ENCODE measurements around the gene SLCO6A1.
A peak's percentile ranks its signal among the peaks of the same experiment; 100 is the strongest.

The SLCO6A1 gene

GRCh38 chr5:102536323-102536928, 37.6 kb upstream of the SLCO6A1 start:
- Histone ChIP-seq H3K79me1 (replicated peaks; ENCODE audit: low read length, poor library complexity, severe bottlenecking) (no peaks in the 10 kb centered on the region), H3K4ac (ENCODE audit: low read depth in 1 of 2, low read length in 2 of 2) (no peak overlapping the region), H2BK5ac (ENCODE audit: low read depth, low read length, poor library complexity, severe bottlenecking) (no peak overlapping the region), H3K4me2 (ENCODE audit: low read length, poor library complexity, severe bottlenecking) (no peak overlapping the region), H3K23ac (ENCODE audit: low read length in 2 of 2) (no peak overlapping the region), H2AFZ (ENCODE audit: low read depth, low read length) (no peak overlapping the region), H3K4me3 (ENCODE audit: insufficient read depth in 1 of 2, low read depth in 1 of 2, low read length in 2 of 2) (no peak overlapping the region), H4K91ac (ENCODE audit: low read length) (no peak overlapping the region), H3K9ac (ENCODE audit: low read length) (no peak overlapping the region), H2BK15ac (ENCODE audit: low read depth, poor library complexity, severe bottlenecking) (no peak overlapping the region), H3K9me3 (ENCODE audit: control insufficient read depth, low read length) (peaks cover 5% of the 10 kb centered on the region), H3K27ac (ENCODE audit: low read length, poor library complexity, severe bottlenecking) (peak overlapping the region; percentile 58), H3K36me3 (ENCODE audit: control insufficient read depth in 1 of 2, insufficient read depth in 2 of 2, low read depth in 1 of 2, low read length in 2 of 2) (no peaks in the 10 kb centered on the region), H2BK12ac (ENCODE audit: low read length in 2 of 2) (no peak overlapping the region), H2AK5ac (ENCODE audit: low read length, severe bottlenecking) (no peak overlapping the region), H3K27me3 (ENCODE audit: control insufficient read depth in 1 of 2, insufficient read depth in 1 of 2, low read length in 2 of 2) (no peaks in the 10 kb centered on the region), H3K4me1 (ENCODE audit: control insufficient read depth, insufficient read depth, low read depth, low read length) (peaks cover 3% of the 10 kb centered on the region), H2BK120ac (ENCODE audit: low read depth, low read length) (no peak overlapping the region), H3K18ac (ENCODE audit: low read depth in 1 of 2, low read length in 2 of 2) (no peak overlapping the region), H4K8ac (ENCODE audit: low read length) (no peak overlapping the region), H3K14ac (ENCODE audit: low read length in 2 of 2) (no peak overlapping the region)
- peak; percentile 11 for DNase-seq

GRCh38 chr5:102532123-102532522, 33.3 kb upstream of the SLCO6A1 start:
- Histone ChIP-seq H3K27me3 (ENCODE audit: control insufficient read depth in 1 of 2, insufficient read depth in 1 of 2, low read length in 2 of 2) (no peaks in the 10 kb centered on the region), H2BK120ac (ENCODE audit: low read depth, low read length) (no peak overlapping the region), H3K4me1 (ENCODE audit: control insufficient read depth, insufficient read depth, low read depth, low read length) (no peaks in the 10 kb centered on the region), H2BK15ac (ENCODE audit: low read depth, poor library complexity, severe bottlenecking) (no peak overlapping the region), H3K79me1 (replicated peaks; ENCODE audit: low read length, poor library complexity, severe bottlenecking) (no peaks in the 10 kb centered on the region), H3K4me3 (ENCODE audit: insufficient read depth in 1 of 2, low read depth in 1 of 2, low read length in 2 of 2) (peak overlapping the region in 1 of 2 experiments; percentile 32), H3K36me3 (ENCODE audit: control insufficient read depth in 1 of 2, insufficient read depth in 2 of 2, low read depth in 1 of 2, low read length in 2 of 2) (no peaks in the 10 kb centered on the region), H3K18ac (ENCODE audit: low read depth in 1 of 2, low read length in 2 of 2) (no peak overlapping the region), H2AK5ac (ENCODE audit: low read length, severe bottlenecking) (no peak overlapping the region), H2BK5ac (ENCODE audit: low read depth, low read length, poor library complexity, severe bottlenecking) (no peak overlapping the region), H3K14ac (ENCODE audit: low read length in 2 of 2) (no peak overlapping the region), H4K8ac (ENCODE audit: low read length) (no peak overlapping the region), H3K9ac (ENCODE audit: low read length) (peak overlapping the region; percentile 73), H3K27ac (ENCODE audit: low read length, poor library complexity, severe bottlenecking) (no peak overlapping the region), H4K91ac (ENCODE audit: low read length) (no peak overlapping the region), H2BK12ac (ENCODE audit: low read length in 2 of 2) (no peak overlapping the region), H3K4me2 (ENCODE audit: low read length, poor library complexity, severe bottlenecking) (no peak overlapping the region), H3K4ac (ENCODE audit: low read depth in 1 of 2, low read length in 2 of 2) (no peak overlapping the region), H3K9me3 (ENCODE audit: control insufficient read depth, low read length) (no peaks in the 10 kb centered on the region), H3K23ac (ENCODE audit: low read length in 2 of 2) (no peak overlapping the region), H2AFZ (ENCODE audit: low read depth, low read length) (no peak overlapping the region)
- WGBS: 100% methylated on average over 2 of the region's 4 CpGs
- no peak for DNase-seq

- no peak overlapping the region for H4K91ac ChIP-seq (ENCODE audit: low read length)
- peak overlapping the region in 1 of 2 experiments; percentile 32 for H3K4me3 ChIP-seq (ENCODE audit: insufficient read depth in 1 of 2, low read depth in 1 of 2, low read length in 2 of 2)
- no peak overlapping the region for H3K23ac ChIP-seq (ENCODE audit: low read length in 2 of 2)
- no peak overlapping the region for H3K18ac ChIP-seq (ENCODE audit: low read depth in 1 of 2, low read length in 2 of 2)
- no peak overlapping the region for H3K4me2 ChIP-seq (ENCODE audit: low read length, poor library complexity, severe bottlenecking)
- no peak overlapping the region for H2AFZ ChIP-seq (ENCODE audit: low read depth, low read length)
- whole genome bisulfite sequencing: no CpG with 5 or more reads among the region's 1 CpG
- H4K8ac ChIP-seq (ENCODE audit: low read length): no peak overlapping the region
- peak; percentile 42 for DNase-seq
- no peak overlapping the region for H2AK5ac ChIP-seq (ENCODE audit: low read length, severe bottlenecking)
- H3K4ac ChIP-seq (ENCODE audit: low read depth in 1 of 2, low read length in 2 of 2): no peak overlapping the region
- no peak overlapping the region for H2BK120ac ChIP-seq (ENCODE audit: low read depth, low read length)
- H3K79me1 ChIP-seq (replicated peaks; ENCODE audit: low read length, poor library complexity, severe bottlenecking): no peaks in the 10 kb centered on the region
- no peaks in the 10 kb centered on the region for H3K9me3 ChIP-seq (ENCODE audit: control insufficient read depth, low read length)
- H2BK5ac ChIP-seq (ENCODE audit: low read depth, low read length, poor library complexity, severe bottlenecking): no peak overlapping the region
- H3K36me3 ChIP-seq (ENCODE audit: control insufficient read depth in 1 of 2, insufficient read depth in 2 of 2, low read depth in 1 of 2, low read length in 2 of 2): no peaks in the 10 kb centered on the region
- H2BK12ac ChIP-seq (ENCODE audit: low read length in 2 of 2): no peak overlapping the region
- no peak overlapping the region for H3K27ac ChIP-seq (ENCODE audit: low read length, poor library complexity, severe bottlenecking)
- H3K9ac ChIP-seq (ENCODE audit: low read length): peak overlapping the region; percentile 73
- no peak overlapping the region for H3K14ac ChIP-seq (ENCODE audit: low read length in 2 of 2)
- H2BK15ac ChIP-seq (ENCODE audit: low read depth, poor library complexity, severe bottlenecking): no peak overlapping the region
- no peaks in the 10 kb centered on the region for H3K4me1 ChIP-seq (ENCODE audit: control insufficient read depth, insufficient read depth, low read depth, low read length)
- no peaks in the 10 kb centered on the region for H3K27me3 ChIP-seq (ENCODE audit: control insufficient read depth in 1 of 2, insufficient read depth in 1 of 2, low read length in 2 of 2)
Observed at GRCh38 chr5:102531506-102531905, 32.7 kb upstream of the SLCO6A1 start.

GRCh38 chr5:102529447-102529846, 30.6 kb upstream of the SLCO6A1 start:
- Histone ChIP-seq H2BK5ac (ENCODE audit: low read depth, low read length, poor library complexity, severe bottlenecking) (no peak overlapping the region), H3K14ac (ENCODE audit: low read length in 2 of 2) (no peak overlapping the region), H3K9me3 (ENCODE audit: control insufficient read depth, low read length) (peaks cover 6% of the 10 kb centered on the region), H3K9ac (ENCODE audit: low read length) (peak overlapping the region; percentile 85), H3K18ac (ENCODE audit: low read depth in 1 of 2, low read length in 2 of 2) (no peak overlapping the region), H3K27ac (ENCODE audit: low read length, poor library complexity, severe bottlenecking) (no peak overlapping the region), H2BK15ac (ENCODE audit: low read depth, poor library complexity, severe bottlenecking) (no peak overlapping the region), H3K4ac (ENCODE audit: low read depth in 1 of 2, low read length in 2 of 2) (no peak overlapping the region), H3K27me3 (ENCODE audit: control insufficient read depth in 1 of 2, insufficient read depth in 1 of 2, low read length in 2 of 2) (no peaks in the 10 kb centered on the region), H3K79me1 (replicated peaks; ENCODE audit: low read length, poor library complexity, severe bottlenecking) (no peaks in the 10 kb centered on the region), H3K4me2 (ENCODE audit: low read length, poor library complexity, severe bottlenecking) (no peak overlapping the region), H2AFZ (ENCODE audit: low read depth, low read length) (no peak overlapping the region), H4K8ac (ENCODE audit: low read length) (no peak overlapping the region), H4K91ac (ENCODE audit: low read length) (no peak overlapping the region), H2BK12ac (ENCODE audit: low read length in 2 of 2) (no peak overlapping the region), H3K23ac (ENCODE audit: low read length in 2 of 2) (no peak overlapping the region), H3K4me3 (ENCODE audit: insufficient read depth in 1 of 2, low read depth in 1 of 2, low read length in 2 of 2) (peak overlapping the region in 1 of 2 experiments; percentile 67), H2AK5ac (ENCODE audit: low read length, severe bottlenecking) (no peak overlapping the region), H3K36me3 (ENCODE audit: control insufficient read depth in 1 of 2, insufficient read depth in 2 of 2, low read depth in 1 of 2, low read length in 2 of 2) (no peaks in the 10 kb centered on the region), H3K4me1 (ENCODE audit: control insufficient read depth, insufficient read depth, low read depth, low read length) (no peaks in the 10 kb centered on the region), H2BK120ac (ENCODE audit: low read depth, low read length) (no peak overlapping the region)
- WGBS: 96% methylated on average over 3 of the region's 4 CpGs
- DNase-seq: no peak
